Spleen (tissue), 11 donors: ENCODE results near the gene THBS1. TPM values are rescaled to one million over a fixed set of nuclear protein-coding genes. Genes with fewer than 3 reads are reported as not detected.

Experiments
- DNase-seq: peaks from one replicate; pipeline ENCODE4 v3.0.0-alpha.2; 2020
- H3K27ac ChIP-seq, 8 donors: fragments of 200-600 bp; sonication (generic) in 7 of 8; 1 replicate in 4 of 8; 2 replicates in 4 of 8; pipeline versions ENCODE4 v1.5.0 to v1.8.0; 2016 to 2021; ENCODE audit warnings: inconsistent platforms in 4 of 8, mild to moderate bottlenecking in 4 of 8, moderate library complexity in 1 of 8
- H3K27me3 ChIP-seq, 7 donors: fragments of 200-600 bp; sonication (generic) in 6 of 7; replicated peaks in 1 of 7; 1 replicate in 4 of 7; 2 replicates in 3 of 7; pipeline versions ENCODE4 v1.5.0 to v1.8.0; 2016 to 2021; ENCODE audit warnings: inconsistent platforms in 3 of 7, mild to moderate bottlenecking in 1 of 7
- H3K36me3 ChIP-seq, 6 donors: fragments of 200-600 bp; sonication (generic) in 5 of 6; 1 replicate in 4 of 6; 2 replicates in 2 of 6; pipeline versions ENCODE4 v1.5.0 to v1.8.0; 2016 to 2021; ENCODE audit warnings: inconsistent platforms in 2 of 6
- H3K4me1 ChIP-seq, 6 donors: fragments of 200-600 bp; sonication (generic) in 5 of 6; 1 replicate in 3 of 6; 2 replicates in 3 of 6; pipeline versions ENCODE4 v1.5.0 to v1.8.0; 2016 to 2021; ENCODE audit warnings: inconsistent platforms in 3 of 6
- H3K4me3 ChIP-seq, 8 donors: fragments of 200-600 bp; sonication (generic) in 7 of 8; 1 replicate in 4 of 8; 2 replicates in 4 of 8; pipeline versions ENCODE4 v1.5.0 to v1.8.0; 2016 to 2021; ENCODE audit warnings: inconsistent platforms in 4 of 8, mild to moderate bottlenecking in 4 of 8, moderate library complexity in 2 of 8
- H3K9me3 ChIP-seq, 8 donors: fragments of 200-600 bp; sonication (generic) in 7 of 8; 1 replicate in 4 of 8; 2 replicates in 4 of 8; pipeline versions ENCODE4 v1.5.0 to v1.8.0; 2016 to 2021; ENCODE audit warnings: inconsistent platforms in 4 of 8
- CTCF ChIP-seq, 11 experiments: fragments of 200-600 bp in 7 of 11; fragments of 450-650 bp in 4 of 11; sonication (generic) in 4 of 11; IDR thresholded peaks in 8 of 11; conservative IDR thresholded peaks in 3 of 11; 1 replicate in 7 of 11; 2 replicates in 4 of 11; pipeline versions ENCODE4 v1.4.0 to v1.8.0; 2016 to 2021; ENCODE audit warnings: antibody characterized with exemption in 11 of 11, inconsistent platforms in 4 of 11, mild to moderate bottlenecking in 1 of 11
- POLR2A ChIP-seq, 3 donors: fragments of 450-650 bp; IDR thresholded peaks; one replicate each; pipeline ENCODE4 v1.5.1; 2017; ENCODE audit warnings: antibody characterized with exemption in 3 of 3, mild to moderate bottlenecking in 1 of 3
- POLR2AphosphoS5 ChIP-seq, 3 donors: sonication (generic); formaldehyde crosslinking; IDR thresholded peaks; one replicate each; pipeline ENCODE4 v1.5.1; 2017; ENCODE audit warnings: antibody characterized with exemption in 3 of 3
- whole genome bisulfite sequencing, 5 donors: extraction: QIAGEN DNeasy Blood & Tissue Kit in 3 of 5; methylation state at CpG; one replicate each; pipeline versions ENCODE4 v1.1.5 to v1.1.7; 2013 to 2018; 5-methylcytosine and 5-hydroxymethylcytosine counted together
- intact Hi-C: fragments of 100-400 bp; cut with DNase I; formaldehyde crosslinking; loops from one replicate; pipeline ENCODE4 v1.15.0; 2023; ENCODE audit warnings: low total_unique reads
- polyA plus RNA-seq, 3 donors: library from polyadenylated mRNA; stranded (reverse); fragments of 200-250 nt; gene quantifications; one replicate each; pipeline ENCODE4 v1.2.1, GENCODE V29; 2013
- total RNA-seq, 7 donors: library from RNA; depleted of rRNA in 3 of 7; stranded (reverse); fragments of >200 nt in 3 of 7; fragmentation: NEBNext Ultra II Directional in 4 of 7; extraction: Animal tissue kit (Norgen Biotek cat#: 25700) in 4 of 7; gene quantifications; one replicate each; pipeline versions ENCODE4 v1.1.0 to v1.2.1, GENCODE V29; 2016 to 2021
- donor health status: healthy with polysubstance abuse.
- donor health status: DM: no; HTN: no; CAD: no; lungs with moderate emphysema.
- donor health status: DM: no; HTN: no; CAD: no.
- donor health status: Bipolar disorder and iron deficiency.
- donor health status: healthy.
- donor health status: DM: no; HTN: no; CAD: no.
- donor health status: DM: yes; HTN: yes; CAD: no.

The THBS1 gene
- total and polyA plus RNA-seq, 10 donors = 8.4 to 1,022 (median 271) TPM

- Histone ChIP-seq H3K27me3 (no peaks in the 10 kb centered on the region), H3K4me1 (peaks cover 0 to 13% (median 0%) of the 10 kb centered on the region in 6 donors), H3K9me3 (no peaks in the 10 kb centered on the region), H3K36me3 (peaks cover 0 to 79% (median 5%) of the 10 kb centered on the region in 6 donors), H3K27ac (peak overlapping the region in 2 of 8 donors; percentile 1 to 4), H3K4me3 (peak overlapping the region in 1 of 8 donors; percentile 3)
- TF ChIP-seq CTCF (IDR thresholded peaks at IDR 0.05 in 8 of 11, conservative IDR thresholded peaks at IDR 0.05 in 3 of 11) (peak in 2 of 11 experiments; percentile 19 to 32), POLR2AphosphoS5 (IDR thresholded peaks at IDR 0.05) (peak in 1 of 3 donors; percentile 93), POLR2A (IDR thresholded peaks at IDR 0.05) (no peak)
- DNase-seq = no peak
- WGBS, 5 donors = 75 to 87% (median 76%) methylated on average over 7 of the region's 7 CpGs
- intact Hi-C loops = loop anchor here (10.0 kb wide), 1 partner anchor 71 kb away; no protein-coding TSS in a partner anchor
Measured at GRCh38 chr15:39593656-39594445, 13.0 kb downstream of the THBS1 start.

- intact Hi-C loops = loop anchor here (10.0 kb wide), 1 partner anchor 70 kb away; no protein-coding TSS in a partner anchor
- WGBS, 5 donors = 87 to 91% (median 89%) methylated on average over 5 of the region's 5 CpGs
- DNase-seq = no peak
Measured at GRCh38 chr15:39594446-39595337, 13.8 kb downstream of the THBS1 start.

GRCh38 chr15:39595338-39596221, 14.7 kb downstream of the THBS1 start:
- no peaks in the 10 kb centered on the region for H3K27me3 ChIP-seq
- H3K4me3 ChIP-seq = no peak overlapping the region
- H3K36me3 ChIP-seq = peaks cover 0 to 62% (median 2%) of the 10 kb centered on the region in 6 donors
- DNase-seq = no peak
- no peaks in the 10 kb centered on the region for H3K9me3 ChIP-seq
- intact Hi-C loops = loop anchor here (10.0 kb wide), 1 partner anchor 69 kb away; no protein-coding TSS in a partner anchor
- no peak for TF ChIP-seq CTCF (IDR thresholded peaks at IDR 0.05 in 8 of 11, conservative IDR thresholded peaks at IDR 0.05 in 3 of 11)
- TF ChIP-seq POLR2AphosphoS5 (IDR thresholded peaks at IDR 0.05) = peak in 1 of 3 donors; percentile 94
- TF ChIP-seq POLR2A (IDR thresholded peaks at IDR 0.05) = peak in 1 of 3 donors; percentile 35
- peaks cover 0 to 13% (median 0%) of the 10 kb centered on the region in 6 donors for H3K4me1 ChIP-seq
- WGBS, 5 donors = 80 to 92% (median 87%) methylated on average over 8 of the region's 8 CpGs
- H3K27ac ChIP-seq = no peak overlapping the region

More at GRCh38 chr15:39594446-39595337, 13.8 kb downstream of the THBS1 start:
- no peaks in the 10 kb centered on the region for H3K9me3 ChIP-seq
- TF ChIP-seq POLR2A (IDR thresholded peaks at IDR 0.05) (no peak), POLR2AphosphoS5 (IDR thresholded peaks at IDR 0.05) (no peak), CTCF (IDR thresholded peaks at IDR 0.05 in 8 of 11, conservative IDR thresholded peaks at IDR 0.05 in 3 of 11) (no peak)
- H3K36me3 ChIP-seq = peaks cover 0 to 70% (median 5%) of the 10 kb centered on the region in 6 donors
- peak overlapping the region in 1 of 8 donors; percentile 3 for H3K4me3 ChIP-seq
- peaks cover 0 to 13% (median 0%) of the 10 kb centered on the region in 6 donors for H3K4me1 ChIP-seq
- no peaks in the 10 kb centered on the region for H3K27me3 ChIP-seq
- peak overlapping the region in 2 of 8 donors; percentile 1 to 4 for H3K27ac ChIP-seq
